NT2/D1 (cell line): Measurements from ENCODE around the gene AK5.

Experiments
- SUZ12 ChIP-seq: IDR thresholded peaks from 2 replicates; pipeline ENCODE4 v1.6.1; 2011; ENCODE audit not compliant: insufficient read length, insufficient read depth; ENCODE audit errors: extremely low read depth
- YY1 ChIP-seq: IDR thresholded peaks from 2 replicates; pipeline ENCODE4 v1.6.1; 2011; ENCODE audit not compliant: insufficient read length, insufficient read depth

DNA sequence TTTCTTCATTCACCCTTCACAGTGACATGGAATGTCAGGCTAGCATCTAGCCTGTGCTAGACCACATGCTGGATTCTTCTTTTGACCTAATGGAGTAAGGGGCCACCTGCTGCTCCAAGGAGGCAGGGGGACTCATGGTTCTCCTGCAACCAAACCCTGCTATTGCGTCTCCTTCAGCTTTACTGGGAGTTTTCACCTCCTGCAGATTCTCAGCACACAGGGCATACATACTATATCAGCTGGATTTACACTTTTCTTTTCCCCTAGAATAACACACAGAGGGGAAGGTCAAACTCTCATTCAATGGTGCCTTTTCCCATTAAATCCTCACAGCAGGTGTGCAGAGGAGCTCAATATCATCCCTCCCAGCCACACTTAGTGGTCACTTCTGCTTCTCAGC is 16.6 kb upstream of the AK5 start:
- no peak for TF ChIP-seq SUZ12
- no peak for TF ChIP-seq YY1
